ENCODE data around the gene MACC1. TPM values are rescaled to one million over a fixed set of nuclear protein-coding genes. Genes with fewer than 3 reads are reported as not detected.

Gene MACC1
- total and polyA plus RNA-seq, 2 of the 13 experiments (the other 11 are each of a cell fraction or from before 2014, with no cell fraction given) = 0.04 TPM; not detected in 1

DNA sequence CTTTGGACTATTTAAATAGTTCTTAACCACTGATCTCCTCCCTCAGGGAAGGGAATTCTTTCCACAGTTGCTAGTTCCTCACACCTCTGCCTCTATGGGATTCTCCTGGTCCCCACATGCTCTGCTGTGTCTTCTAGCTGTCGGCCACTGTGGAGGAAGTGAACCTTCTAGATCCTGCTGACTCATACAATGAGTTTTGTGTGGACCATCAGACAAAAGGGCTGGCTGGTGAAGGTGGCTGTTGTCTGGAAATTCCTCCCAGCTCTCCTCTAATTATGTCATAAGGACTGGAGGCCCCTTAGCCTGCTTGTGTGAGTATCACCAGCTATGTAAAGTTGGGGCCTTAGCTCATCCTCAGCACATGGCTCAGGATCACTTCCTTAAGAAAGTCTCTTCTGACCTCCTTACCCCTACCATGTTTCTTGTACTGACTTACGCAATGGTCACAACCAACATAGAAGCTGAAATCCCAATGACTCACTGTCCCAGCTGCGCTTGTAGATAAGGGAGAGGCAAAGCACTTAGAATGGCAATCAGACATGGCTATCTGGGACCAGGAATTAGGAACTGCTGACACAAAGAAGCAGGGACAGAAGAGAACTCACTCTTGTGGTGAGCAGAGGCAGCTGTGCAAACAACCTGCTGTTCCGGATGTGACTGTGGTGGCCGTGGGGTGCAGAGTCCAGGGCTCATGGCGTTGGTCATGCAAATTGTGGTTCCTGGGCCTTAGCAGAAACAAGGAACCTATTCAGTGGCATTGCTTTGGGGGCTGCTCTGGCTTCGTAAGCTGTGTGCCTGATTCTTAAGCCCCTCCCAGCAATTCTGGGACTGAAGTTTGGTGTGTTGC is 2.5 kb upstream of the MACC1 start (continued):
- no peak for TF ChIP-seq AGO1 (IDR thresholded peaks at IDR 0.05; ENCODE audit: low read depth, low read length, poor library complexity, severe bottlenecking)
- peak; percentile 71; the same call in 1 of the 2 replicates for TF ChIP-seq ZNF557 (CRISPR knock-in tag; IDR thresholded peaks at IDR 0.05)
- peak; percentile 80 for TF ChIP-seq ZNF501 (CRISPR knock-in tag; IDR thresholded peaks at IDR 0.05)
- no peak for TF ChIP-seq TCF12 (IDR thresholded peaks at IDR 0.05)
- TF ChIP-seq TCF12 (CRISPR knock-in tag; IDR thresholded peaks at IDR 0.05) = peak; percentile 100
- TF ChIP-seq, protein P1, sequence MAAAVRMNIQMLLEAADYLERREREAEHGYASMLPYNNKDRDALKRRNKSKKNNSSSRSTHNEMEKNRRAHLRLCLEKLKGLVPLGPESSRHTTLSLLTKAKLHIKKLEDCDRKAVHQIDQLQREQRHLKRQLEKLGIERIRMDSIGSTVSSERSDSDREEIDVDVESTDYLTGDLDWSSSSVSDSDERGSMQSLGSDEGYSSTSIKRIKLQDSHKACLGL (CRISPR knock-in tag; IDR thresholded peaks at IDR 0.05) = no peak
- TF ChIP-seq FLYWCH1 (CRISPR knock-in tag; IDR thresholded peaks at IDR 0.05) = peak; percentile 41; the same call in 1 of the 2 replicates
- peak; percentile 92 for TF ChIP-seq ZNF670 (CRISPR knock-in tag; IDR thresholded peaks at IDR 0.05; ENCODE audit: borderline replicate concordance)
- peak; percentile 67; the same call in 1 of the 2 replicates for TF ChIP-seq FOXK1 (CRISPR knock-in tag; IDR thresholded peaks at IDR 0.05; ENCODE audit: borderline replicate concordance, low read depth)
- TF ChIP-seq, protein P2, sequence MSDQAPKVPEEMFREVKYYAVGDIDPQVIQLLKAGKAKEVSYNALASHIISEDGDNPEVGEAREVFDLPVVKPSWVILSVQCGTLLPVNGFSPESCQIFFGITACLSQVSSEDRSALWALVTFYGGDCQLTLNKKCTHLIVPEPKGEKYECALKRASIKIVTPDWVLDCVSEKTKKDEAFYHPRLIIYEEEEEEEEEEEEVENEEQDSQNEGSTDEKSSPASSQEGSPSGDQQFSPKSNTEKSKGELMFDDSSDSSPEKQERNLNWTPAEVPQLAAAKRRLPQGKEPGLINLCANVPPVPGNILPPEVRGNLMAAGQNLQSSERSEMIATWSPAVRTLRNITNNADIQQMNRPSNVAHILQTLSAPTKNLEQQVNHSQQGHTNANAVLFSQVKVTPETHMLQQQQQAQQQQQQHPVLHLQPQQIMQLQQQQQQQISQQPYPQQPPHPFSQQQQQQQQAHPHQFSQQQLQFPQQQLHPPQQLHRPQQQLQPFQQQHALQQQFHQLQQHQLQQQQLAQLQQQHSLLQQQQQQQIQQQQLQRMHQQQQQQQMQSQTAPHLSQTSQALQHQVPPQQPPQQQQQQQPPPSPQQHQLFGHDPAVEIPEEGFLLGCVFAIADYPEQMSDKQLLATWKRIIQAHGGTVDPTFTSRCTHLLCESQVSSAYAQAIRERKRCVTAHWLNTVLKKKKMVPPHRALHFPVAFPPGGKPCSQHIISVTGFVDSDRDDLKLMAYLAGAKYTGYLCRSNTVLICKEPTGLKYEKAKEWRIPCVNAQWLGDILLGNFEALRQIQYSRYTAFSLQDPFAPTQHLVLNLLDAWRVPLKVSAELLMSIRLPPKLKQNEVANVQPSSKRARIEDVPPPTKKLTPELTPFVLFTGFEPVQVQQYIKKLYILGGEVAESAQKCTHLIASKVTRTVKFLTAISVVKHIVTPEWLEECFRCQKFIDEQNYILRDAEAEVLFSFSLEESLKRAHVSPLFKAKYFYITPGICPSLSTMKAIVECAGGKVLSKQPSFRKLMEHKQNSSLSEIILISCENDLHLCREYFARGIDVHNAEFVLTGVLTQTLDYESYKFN (CRISPR knock-in tag; conservative IDR thresholded peaks at IDR 0.05) = peak; percentile 99
- TF ChIP-seq, protein P3, sequence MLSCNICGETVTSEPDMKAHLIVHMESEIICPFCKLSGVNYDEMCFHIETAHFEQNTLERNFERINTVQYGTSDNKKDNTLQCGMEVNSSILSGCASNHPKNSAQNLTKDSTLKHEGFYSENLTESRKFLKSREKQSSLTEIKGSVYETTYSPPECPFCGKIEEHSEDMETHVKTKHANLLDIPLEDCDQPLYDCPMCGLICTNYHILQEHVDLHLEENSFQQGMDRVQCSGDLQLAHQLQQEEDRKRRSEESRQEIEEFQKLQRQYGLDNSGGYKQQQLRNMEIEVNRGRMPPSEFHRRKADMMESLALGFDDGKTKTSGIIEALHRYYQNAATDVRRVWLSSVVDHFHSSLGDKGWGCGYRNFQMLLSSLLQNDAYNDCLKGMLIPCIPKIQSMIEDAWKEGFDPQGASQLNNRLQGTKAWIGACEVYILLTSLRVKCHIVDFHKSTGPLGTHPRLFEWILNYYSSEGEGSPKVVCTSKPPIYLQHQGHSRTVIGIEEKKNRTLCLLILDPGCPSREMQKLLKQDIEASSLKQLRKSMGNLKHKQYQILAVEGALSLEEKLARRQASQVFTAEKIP (CRISPR knock-in tag; IDR thresholded peaks at IDR 0.05; ENCODE audit: borderline replicate concordance) = no peak
- TF ChIP-seq ZNF496 (CRISPR knock-in tag; IDR thresholded peaks at IDR 0.05; ENCODE audit: insufficient replicate concordance) = no peak
- TF ChIP-seq ZNF879 (CRISPR knock-in tag; IDR thresholded peaks at IDR 0.05) = no peak
- peak; percentile 68; the same call in 1 of the 2 replicates for TF ChIP-seq KDM2A (CRISPR knock-in tag; IDR thresholded peaks at IDR 0.05; ENCODE audit: borderline replicate concordance, low read depth)
- peak; percentile 59; the same call in 1 of the 2 replicates for TF ChIP-seq CCDC6 (CRISPR knock-in tag; IDR thresholded peaks at IDR 0.05)
- TF ChIP-seq HNF4A (CRISPR knock-in tag; IDR thresholded peaks at IDR 0.05) = peak; percentile 99
- TF ChIP-seq, protein P4, sequence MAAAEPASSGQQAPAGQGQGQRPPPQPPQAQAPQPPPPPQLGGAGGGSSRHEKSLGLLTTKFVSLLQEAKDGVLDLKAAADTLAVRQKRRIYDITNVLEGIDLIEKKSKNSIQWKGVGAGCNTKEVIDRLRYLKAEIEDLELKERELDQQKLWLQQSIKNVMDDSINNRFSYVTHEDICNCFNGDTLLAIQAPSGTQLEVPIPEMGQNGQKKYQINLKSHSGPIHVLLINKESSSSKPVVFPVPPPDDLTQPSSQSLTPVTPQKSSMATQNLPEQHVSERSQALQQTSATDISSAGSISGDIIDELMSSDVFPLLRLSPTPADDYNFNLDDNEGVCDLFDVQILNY (CRISPR knock-in tag; conservative IDR thresholded peaks at IDR 0.05) = no peak
- TF ChIP-seq ZNF260 (CRISPR knock-in tag; IDR thresholded peaks at IDR 0.05; ENCODE audit: borderline replicate concordance, low read depth) = no peak
- TF ChIP-seq BORCS8-MEF2B (CRISPR knock-in tag; IDR thresholded peaks at IDR 0.05) = peak; percentile 70
- peak; percentile 42; the same call in 1 of the 2 replicates for TF ChIP-seq PPARG (CRISPR knock-in tag; conservative IDR thresholded peaks at IDR 0.05)
- TF ChIP-seq NCOA1 (CRISPR knock-in tag; IDR thresholded peaks at IDR 0.05) = no peak
- TF ChIP-seq SRSF9 (IDR thresholded peaks at IDR 0.05; ENCODE audit: borderline replicate concordance, insufficient read depth, low read depth, low read length, poor library complexity, severe bottlenecking) = no peak
